T-helper 17 cell (primary cell): Measurements from ENCODE around the gene MXD4. TPM values are rescaled to one million over a fixed set of nuclear protein-coding genes. Genes with fewer than 3 reads are reported as not detected.
A peak's percentile ranks its signal among the peaks of the same experiment; 100 is the strongest.

Source experiments
- ATAC-seq: fragments of 150-1000 bp; cut with Tn5 transposase; 2 replicates; pipeline ENCODE4 v1.10.0; 2021; ENCODE audit warnings: mild to moderate bottlenecking, moderate library complexity
- DNase-seq, 3 donors: peaks; one replicate each; pipeline versions ENCODE4 v3.0.0 to v3.0.0-alpha.2; 2020 to 2021
- H3K9me3 ChIP-seq: one replicate; pipeline ENCODE4 v1.7.0; 2013; ENCODE audit warnings: low read length, mild to moderate bottlenecking; ENCODE audit not compliant: control insufficient read depth, poor library complexity, severe bottlenecking
- H3K27ac Mint-ChIP-seq: one replicate; pipeline ENCODE4 v1.8.0; 2022; ENCODE audit warnings: mild to moderate bottlenecking, moderate library complexity, mixed read lengths
- H3K27me3 Mint-ChIP-seq: one replicate; pipeline ENCODE4 v1.8.0; 2022; ENCODE audit warnings: mixed read lengths
- H3K36me3 Mint-ChIP-seq: one replicate; pipeline ENCODE4 v1.8.0; 2022; ENCODE audit warnings: low read depth, mixed read lengths
- H3K4me1 Mint-ChIP-seq: one replicate; pipeline ENCODE4 v1.8.0; 2022; ENCODE audit warnings: mild to moderate bottlenecking, mixed read lengths
- H3K4me3 Mint-ChIP-seq: one replicate; pipeline ENCODE4 v1.8.0; 2022; ENCODE audit warnings: mild to moderate bottlenecking, moderate library complexity, mixed read lengths
- total RNA-seq, 4 donors: library from RNA in 2 of 4; stranded (reverse) in 2 of 4; gene quantifications; one replicate each; pipeline ENCODE4 v1.2.3 and lab custom pipeline; 2022 to 2026

MXD4 gene
- total RNA-seq, 2 donors from 2014 or later: 81.4 to 100 TPM

DNA sequence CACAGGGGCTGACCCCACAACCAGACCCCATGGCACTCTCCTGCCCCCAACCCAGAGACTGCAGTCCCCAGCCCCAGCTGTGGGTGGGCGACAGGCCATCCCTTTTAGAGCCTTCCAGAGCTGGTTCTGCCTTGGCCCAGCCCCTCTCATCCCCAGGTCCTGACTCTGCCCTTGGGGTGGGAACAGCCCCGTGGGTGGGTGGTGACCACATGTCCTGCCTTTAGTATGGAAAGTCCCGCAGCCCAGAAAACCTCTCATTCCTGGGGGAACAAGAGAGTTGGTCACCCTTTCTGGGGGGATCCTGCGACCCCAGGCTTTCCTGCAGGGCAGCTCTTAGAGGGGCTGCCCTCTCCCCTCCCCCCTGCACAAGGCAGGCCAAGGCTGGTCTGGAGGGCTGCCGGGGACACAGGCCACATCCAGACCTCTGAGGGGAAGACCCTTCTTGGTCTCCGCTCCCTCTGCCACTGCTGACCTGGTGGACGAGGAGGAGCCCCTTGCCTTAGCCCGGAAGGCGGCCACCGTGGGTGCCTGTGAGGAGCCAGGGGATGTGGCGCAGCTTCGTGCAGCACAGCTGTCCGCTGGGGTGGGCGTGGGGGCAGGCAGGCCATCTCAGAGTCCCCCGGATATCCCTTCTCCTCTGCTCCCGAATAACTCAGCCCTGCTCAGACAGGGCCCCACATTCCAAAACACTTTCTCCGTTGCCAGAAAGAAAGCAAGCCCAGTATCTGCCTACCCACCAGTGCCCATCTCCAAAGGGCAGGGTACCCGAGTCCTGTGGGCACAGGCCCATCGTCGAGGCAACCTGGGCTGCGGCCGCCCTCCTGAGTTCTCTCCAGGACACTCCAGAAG, 6.7 kb upstream of the MXD4 start:
- no peak for ATAC-seq
- H3K36me3 Mint-ChIP-seq: no peaks in the 10 kb centered on the region
- no peaks in the 10 kb centered on the region for H3K4me1 Mint-ChIP-seq
- no peak overlapping the region for H3K4me3 Mint-ChIP-seq
- H3K9me3 ChIP-seq: no peaks in the 10 kb centered on the region
- no peak for DNase-seq
- no peaks in the 10 kb centered on the region for H3K27me3 Mint-ChIP-seq
- H3K27ac Mint-ChIP-seq: no peak overlapping the region

DNA sequence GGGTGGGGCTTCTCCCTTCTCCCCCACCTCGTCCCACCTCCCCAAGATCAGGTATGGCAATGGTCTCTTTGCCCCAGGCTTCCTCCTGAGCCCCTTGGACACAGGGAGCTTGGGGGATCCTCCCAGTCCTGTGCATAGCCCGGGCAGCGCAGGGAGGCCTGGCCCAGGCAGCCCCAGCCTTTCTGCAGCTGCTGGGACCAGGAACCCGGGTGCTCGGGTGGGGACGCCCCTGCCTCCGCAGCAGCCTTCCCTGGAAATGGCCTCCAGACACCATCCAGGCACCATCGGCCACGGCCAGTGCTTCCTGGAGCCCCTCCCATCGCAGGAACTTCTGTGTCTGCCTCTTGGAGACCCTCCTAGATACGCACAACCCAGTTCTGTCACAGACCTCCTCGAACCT, 5.9 kb upstream of the MXD4 start:
- ATAC-seq: no peak
- no peaks in the 10 kb centered on the region for H3K27me3 Mint-ChIP-seq
- no peak for DNase-seq
- no peaks in the 10 kb centered on the region for H3K4me1 Mint-ChIP-seq
- H3K4me3 Mint-ChIP-seq: no peak overlapping the region
- no peaks in the 10 kb centered on the region for H3K9me3 ChIP-seq
- no peaks in the 10 kb centered on the region for H3K36me3 Mint-ChIP-seq
- H3K27ac Mint-ChIP-seq: no peak overlapping the region

DNA sequence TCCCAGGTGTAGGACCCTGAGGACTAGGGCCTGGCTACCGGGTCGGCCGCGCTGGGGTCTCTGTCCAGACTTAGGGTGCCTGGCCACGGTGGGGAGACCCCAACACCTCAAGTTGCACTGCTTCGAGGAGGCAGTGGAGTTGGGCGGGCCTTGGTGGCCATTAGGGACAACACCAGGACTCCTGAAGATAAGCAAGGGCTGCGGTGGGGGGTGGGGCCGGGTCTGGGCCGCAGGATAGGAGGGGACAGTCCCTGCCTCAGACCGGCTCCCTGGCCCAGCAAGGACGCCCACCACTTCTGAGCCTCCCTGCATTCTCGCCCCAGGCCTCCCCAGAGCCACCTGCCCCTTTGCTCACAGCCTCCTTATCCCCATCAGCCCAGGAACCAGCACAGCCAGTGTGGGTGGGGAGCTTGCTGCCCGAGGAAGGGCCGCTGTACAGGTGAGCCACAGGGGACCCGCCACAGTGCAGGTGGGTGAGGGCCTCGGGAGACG, 5.5 kb upstream of the MXD4 start:
- H3K9me3 ChIP-seq: no peaks in the 10 kb centered on the region
- Mint-ChIP-seq H3K27ac (no peak overlapping the region), H3K27me3 (no peaks in the 10 kb centered on the region)

DNA sequence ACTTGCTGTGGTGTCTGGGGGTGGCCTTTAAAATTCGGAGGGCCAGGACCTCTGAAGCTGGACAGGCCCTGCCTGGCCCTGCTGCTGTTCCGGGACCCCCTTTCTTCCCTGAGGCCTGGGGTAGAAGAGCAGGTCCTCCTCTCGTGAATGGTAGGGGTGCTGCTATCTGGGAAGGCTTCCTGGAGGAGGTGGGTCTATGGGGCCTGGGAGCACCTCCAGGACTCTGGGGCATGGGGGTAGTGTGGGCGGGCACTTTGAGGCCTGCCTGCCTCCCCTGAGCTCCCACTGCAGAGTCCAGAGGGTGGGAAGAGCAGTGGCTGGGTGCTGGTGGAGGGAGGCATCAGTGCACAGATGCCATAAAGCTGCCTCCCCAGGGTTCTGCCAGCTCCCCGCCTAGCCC, 4.9 kb upstream of the MXD4 start:
- ATAC-seq (no peak), DNase-seq (no peak)
- H3K4me1 Mint-ChIP-seq: no peaks in the 10 kb centered on the region
- no peak overlapping the region for H3K27ac Mint-ChIP-seq
- H3K36me3 Mint-ChIP-seq: no peaks in the 10 kb centered on the region
- no peaks in the 10 kb centered on the region for H3K27me3 Mint-ChIP-seq
- no peak overlapping the region for H3K4me3 Mint-ChIP-seq
- no peaks in the 10 kb centered on the region for H3K9me3 ChIP-seq

More for the DNA sequence above, 5.5 kb upstream of the MXD4 start:
- Mint-ChIP-seq H3K4me1 (no peaks in the 10 kb centered on the region), H3K4me3 (no peak overlapping the region), H3K36me3 (no peaks in the 10 kb centered on the region)
- ATAC-seq: no peak
- DNase-seq: no peak

DNA sequence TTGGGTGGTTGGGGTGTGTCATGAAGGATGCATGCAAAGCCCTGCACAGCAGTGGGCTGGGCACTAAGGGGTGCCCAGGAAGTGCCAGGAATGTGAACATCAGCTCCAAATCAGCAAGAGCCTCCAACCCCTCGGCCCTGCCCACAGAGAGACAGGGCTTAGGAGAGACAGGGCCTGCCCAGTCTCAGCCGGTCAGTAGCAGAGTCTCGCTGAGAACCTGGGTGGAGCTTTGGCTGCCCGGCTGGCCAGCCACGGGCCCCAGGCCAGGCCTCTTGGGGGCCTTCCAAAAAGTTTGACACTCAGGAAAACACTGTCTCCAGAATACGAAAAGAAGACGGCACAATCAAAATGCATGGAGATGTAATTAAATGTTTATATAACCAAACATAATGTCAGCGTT, 4.3 kb upstream of the MXD4 start:
- Mint-ChIP-seq H3K27me3 (no peaks in the 10 kb centered on the region), H3K36me3 (no peaks in the 10 kb centered on the region), H3K4me3 (no peak overlapping the region), H3K4me1 (no peaks in the 10 kb centered on the region), H3K27ac (peak overlapping the region; percentile 89)
- no peaks in the 10 kb centered on the region for H3K9me3 ChIP-seq
- no peak for DNase-seq
- ATAC-seq: no peak

DNA sequence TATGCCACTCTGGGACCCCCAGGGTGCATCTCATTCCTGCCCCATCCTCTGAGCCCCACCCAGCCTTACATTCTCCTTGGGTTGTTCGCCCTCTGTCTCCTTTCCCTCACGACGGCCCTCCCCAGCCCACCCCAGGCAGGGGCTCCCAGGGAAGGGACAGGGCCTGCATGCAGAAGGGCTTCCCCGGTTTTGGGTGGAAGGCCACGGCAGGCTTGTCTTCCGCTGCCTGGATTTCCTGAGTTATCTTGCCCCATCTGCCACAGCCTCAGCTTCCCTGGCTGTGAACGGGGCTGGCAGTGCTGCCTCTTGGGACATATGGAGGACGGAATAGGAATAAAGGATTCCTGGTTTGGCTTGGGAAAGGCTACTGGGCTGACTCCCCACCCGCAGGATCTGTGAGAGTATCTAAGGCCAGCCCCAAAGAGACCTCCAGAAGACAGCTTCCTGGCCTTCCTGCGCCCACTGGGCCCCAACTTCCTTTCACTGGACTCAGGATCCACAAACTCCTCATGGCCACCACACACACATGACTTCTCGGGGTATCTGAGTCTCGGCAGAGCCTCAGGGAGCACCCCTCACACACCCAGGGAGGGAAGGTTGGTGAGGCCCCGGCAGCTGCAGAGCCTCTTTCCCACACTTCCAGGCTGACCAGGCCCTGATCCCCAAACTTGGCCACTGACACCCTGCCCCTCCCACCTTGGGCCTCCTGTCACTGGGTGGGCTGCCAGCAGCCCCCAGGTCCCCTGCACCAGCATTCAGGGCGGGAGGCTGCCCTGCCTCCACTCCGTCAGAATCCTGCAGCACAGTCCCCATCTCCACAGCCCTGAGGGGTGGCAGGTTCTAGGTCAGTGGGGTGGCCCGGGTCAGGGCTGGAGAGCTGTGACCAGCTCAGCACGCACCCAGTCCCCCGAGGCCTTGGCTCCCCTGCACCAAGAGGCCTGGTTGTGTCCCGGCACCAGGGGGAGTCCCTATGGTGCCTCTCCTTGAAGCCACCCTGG, 3.5 kb upstream of the MXD4 start:
- DNase-seq (no peak), ATAC-seq (no peak)
- H3K27ac Mint-ChIP-seq: peak overlapping the region; percentile 89
- no peaks in the 10 kb centered on the region for H3K4me1 Mint-ChIP-seq
- H3K27me3 Mint-ChIP-seq: no peaks in the 10 kb centered on the region
- H3K9me3 ChIP-seq: no peaks in the 10 kb centered on the region
- H3K4me3 Mint-ChIP-seq: peak overlapping the region; percentile 25
- no peaks in the 10 kb centered on the region for H3K36me3 Mint-ChIP-seq

DNA sequence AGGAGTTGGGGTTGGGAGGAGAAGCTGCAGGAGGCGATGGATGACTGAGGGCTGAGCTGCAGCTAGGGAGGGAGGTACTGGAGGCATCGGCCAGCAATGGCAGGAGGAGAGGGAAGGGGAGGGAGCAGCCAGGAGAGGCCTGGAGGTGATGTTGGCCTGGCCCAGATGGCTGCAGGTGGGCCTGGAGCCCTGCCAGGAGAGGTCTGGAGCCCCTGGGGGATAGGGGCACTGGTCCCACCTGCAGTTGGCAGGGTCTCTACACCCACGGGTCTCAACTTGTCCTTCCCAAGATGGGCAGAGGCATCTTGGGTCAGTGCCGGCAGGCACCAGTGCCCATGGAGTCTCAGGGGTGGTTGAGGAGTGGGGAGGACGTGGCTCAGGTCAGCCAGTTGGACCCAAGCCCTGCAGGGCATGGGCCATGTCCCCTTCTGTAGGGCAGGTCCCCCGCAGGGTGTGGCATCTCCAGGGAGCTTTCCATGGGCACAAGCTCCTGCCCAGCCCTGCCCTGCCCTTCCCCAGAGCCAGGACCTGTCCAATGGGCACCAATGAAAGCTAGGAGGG, 2.7 kb upstream of the MXD4 start:
- H3K4me3 Mint-ChIP-seq: peak overlapping the region; percentile 25
- peak in 1 of 3 donors; percentile 6 for DNase-seq
- no peaks in the 10 kb centered on the region for H3K9me3 ChIP-seq
- no peak for ATAC-seq
- H3K27ac Mint-ChIP-seq: peak overlapping the region; percentile 78
- no peaks in the 10 kb centered on the region for H3K27me3 Mint-ChIP-seq
- no peaks in the 10 kb centered on the region for H3K36me3 Mint-ChIP-seq
- H3K4me1 Mint-ChIP-seq: no peaks in the 10 kb centered on the region

DNA sequence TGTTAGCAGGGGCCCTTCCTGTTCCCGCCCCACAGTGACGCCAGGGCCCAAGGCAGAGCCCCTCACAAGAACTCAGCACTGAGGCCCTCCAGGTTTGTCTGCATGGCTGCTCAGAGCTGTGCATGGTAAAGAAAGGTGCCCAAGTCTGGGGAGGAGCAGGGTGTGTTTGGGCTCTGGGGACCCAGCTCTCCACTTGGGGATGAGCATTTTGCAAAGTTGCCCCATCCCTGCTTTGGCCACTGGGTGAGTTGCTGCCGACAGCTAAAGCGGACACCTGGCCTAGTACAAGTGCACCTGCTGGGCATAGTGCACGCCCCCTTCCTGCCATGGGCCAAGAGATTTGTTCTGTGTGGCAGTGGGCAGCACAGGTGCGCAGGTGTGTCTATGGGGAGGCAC, 2.0 kb upstream of the MXD4 start:
- no peaks in the 10 kb centered on the region for H3K4me1 Mint-ChIP-seq
- DNase-seq (no peak), ATAC-seq (no peak)
- no peaks in the 10 kb centered on the region for H3K9me3 ChIP-seq
- no peaks in the 10 kb centered on the region for H3K27me3 Mint-ChIP-seq
- no peaks in the 10 kb centered on the region for H3K36me3 Mint-ChIP-seq
- H3K27ac Mint-ChIP-seq: peak overlapping the region; percentile 78
- H3K4me3 Mint-ChIP-seq: no peak overlapping the region

DNA sequence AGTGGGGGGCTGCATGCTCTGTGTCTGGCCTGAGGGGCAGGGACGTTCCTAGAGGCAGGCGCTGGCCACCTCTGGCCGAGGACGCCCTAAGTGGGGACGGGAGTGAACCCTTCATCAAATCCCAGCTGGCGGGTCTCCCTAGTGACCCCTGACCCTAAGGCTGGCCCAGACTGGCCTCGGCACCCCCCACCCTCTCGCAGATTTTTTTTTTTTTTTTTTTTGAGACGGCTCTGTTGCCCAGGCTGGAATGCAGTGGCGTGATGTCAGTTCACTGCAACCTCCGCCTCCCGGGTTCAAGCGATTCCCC, 988 bp upstream of the MXD4 start:
- peak overlapping the region; percentile 78 for H3K27ac Mint-ChIP-seq

DNA sequence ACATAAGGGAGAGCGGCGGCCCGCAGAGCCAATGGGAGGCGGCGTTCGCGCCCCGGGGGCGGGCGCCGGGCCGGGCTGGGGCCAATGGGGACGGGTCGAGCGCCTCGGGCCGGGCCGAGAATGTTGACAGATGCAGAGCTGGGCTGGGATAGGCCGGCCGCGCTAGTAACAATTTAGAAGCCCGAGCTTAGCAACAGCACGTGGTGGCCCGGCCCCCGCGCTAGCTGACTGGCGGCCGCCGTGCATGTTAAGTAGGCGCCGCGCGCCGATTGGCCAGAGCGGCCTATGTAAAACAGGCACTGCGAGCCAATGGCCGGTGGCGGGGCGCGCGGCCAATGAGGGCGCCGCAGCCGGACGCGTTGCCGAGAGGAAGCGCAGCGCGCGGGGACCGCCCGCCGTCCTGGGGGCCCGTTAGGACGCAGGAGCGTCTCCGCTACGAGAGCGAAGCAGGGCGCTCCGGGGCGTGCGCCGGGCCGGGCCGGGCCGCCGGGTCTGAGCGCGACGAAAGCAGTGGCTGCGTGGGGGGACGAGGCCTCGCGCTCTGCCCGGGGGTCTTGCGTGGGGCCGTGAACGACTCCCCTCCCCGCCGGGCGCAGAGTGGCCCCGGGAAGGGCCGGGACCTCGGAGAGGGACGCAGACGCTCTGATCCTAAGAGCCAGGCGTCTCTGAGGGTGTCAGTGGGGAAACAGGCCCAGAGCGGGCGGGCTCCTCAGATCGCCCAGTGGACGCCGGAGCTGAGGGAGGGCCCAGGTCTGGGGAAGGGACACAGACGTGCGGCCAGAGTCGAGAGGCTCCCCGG, 435 bp upstream of the MXD4 start:
- Mint-ChIP-seq H3K36me3 (no peaks in the 10 kb centered on the region), H3K4me1 (no peaks in the 10 kb centered on the region), H3K27ac (peak overlapping the region; percentile 78), H3K4me3 (peak overlapping the region; percentile 82), H3K27me3 (no peaks in the 10 kb centered on the region)
- DNase-seq (peak; percentile 95 to 97 (median 95)), ATAC-seq (peak; percentile 91)
- H3K9me3 ChIP-seq: no peaks in the 10 kb centered on the region

More for the DNA sequence above, 988 bp upstream of the MXD4 start:
- Mint-ChIP-seq H3K4me3 (peak overlapping the region; percentile 82), H3K27me3 (no peaks in the 10 kb centered on the region), H3K4me1 (no peaks in the 10 kb centered on the region), H3K36me3 (no peaks in the 10 kb centered on the region)
- DNase-seq (no peak), ATAC-seq (no peak)
- H3K9me3 ChIP-seq: no peaks in the 10 kb centered on the region

DNA sequence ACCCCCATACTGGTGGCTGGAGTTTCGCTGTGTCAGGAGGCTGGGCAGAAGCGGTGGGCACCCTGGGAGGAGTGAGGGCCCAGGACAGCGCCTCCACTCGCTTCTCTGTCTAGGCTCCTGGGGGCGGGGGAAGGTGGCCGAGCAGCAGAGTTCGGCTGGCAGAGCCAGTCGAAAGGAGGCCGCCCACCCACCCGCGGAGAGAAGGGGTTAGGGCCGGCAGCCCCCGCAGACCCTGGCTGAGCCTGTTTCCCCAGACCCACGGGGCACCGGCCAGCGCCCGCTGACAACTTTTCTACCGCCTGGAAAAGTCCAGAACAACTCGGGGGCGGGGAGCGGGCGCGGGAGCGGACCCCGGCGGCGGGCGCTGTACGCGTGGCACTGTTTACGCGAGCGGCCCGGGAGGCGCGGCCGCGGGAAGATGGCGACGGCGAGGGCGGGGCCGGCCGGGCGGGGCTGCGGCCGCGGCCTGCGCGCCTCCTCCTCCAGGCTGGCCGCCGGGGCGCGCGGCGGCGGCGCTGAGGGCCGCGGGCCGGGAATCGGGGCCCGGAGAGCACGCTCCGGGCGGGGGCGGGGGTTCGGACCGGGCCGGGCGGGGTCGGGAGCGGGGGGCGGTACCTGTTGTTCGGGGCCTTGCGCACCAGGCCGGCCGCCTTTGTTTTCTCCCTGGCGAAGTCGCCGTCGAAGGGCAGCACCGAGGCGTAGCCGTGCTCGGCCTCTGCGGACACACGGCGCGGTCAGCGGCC, 628 bp downstream of the MXD4 start:
- Mint-ChIP-seq H3K4me3 (peak overlapping the region; percentile 71), H3K4me1 (peaks cover 5% of the 10 kb centered on the region), H3K27ac (peak overlapping the region; percentile 43), H3K36me3 (no peaks in the 10 kb centered on the region), H3K27me3 (no peaks in the 10 kb centered on the region)
- DNase-seq (peak; percentile 57 to 68 (median 58)), ATAC-seq (peak; percentile 21)
- no peaks in the 10 kb centered on the region for H3K9me3 ChIP-seq
